IMR-90 (cell line): ENCODE measurements around the gene TANK. TPM values are rescaled to one million over a fixed set of nuclear protein-coding genes. Genes with fewer than 3 reads are reported as not detected.

Experiments used
- ATAC-seq: fragments of 200-7000 bp; cut with Tn5 transposase; 2 replicates; pipeline ENCODE4 v1.9.1; 2020; ENCODE audit warnings: low read depth, mild to moderate bottlenecking, moderate library complexity
- BruUV-seq: library from RNA; stranded (reverse); fragments of 400-500 nt; replicated peaks from 2 replicates; lab custom pipeline; 2021; lab: Mats Ljungman, UMichigan
- CTCF ChIA-PET: fragments of 300-600 bp; formaldehyde crosslinking; extraction: SDS; loops from one replicate; lab custom pipeline; 2021; ENCODE audit warnings: antibody characterized with exemption; lab: Yijun Ruan, JAX
- POLR2A ChIA-PET: fragments of 300-600 bp; sonication (Branson Sonifier 250); formaldehyde crosslinking; loops from one replicate; lab custom pipeline; 2022; ENCODE audit warnings: antibody characterized with exemption; ENCODE audit not compliant: unreplicated experiment; lab: Charles Lee
- DNase-seq: peaks from one replicate; pipeline ENCODE4 v3.0.0; 2013
- H2AFZ ChIP-seq: replicated peaks from 2 replicates; pipeline ENCODE3; 2013; ENCODE audit warnings: low read length, mild to moderate bottlenecking; ENCODE audit not compliant: poor library complexity
- H2AK5ac ChIP-seq: 2 replicates; pipeline ENCODE4 v1.6.1; 2013; ENCODE audit warnings: low read depth, low read length, inconsistent platforms
- H2AK9ac ChIP-seq: replicated peaks from 2 replicates; pipeline ENCODE3; 2013; ENCODE audit warnings: mild to moderate bottlenecking, low read depth, low read length, moderate library complexity; ENCODE audit not compliant: poor library complexity
- H2BK120ac ChIP-seq: 2 replicates; pipeline ENCODE4 v1.6.1; 2013; ENCODE audit warnings: low read depth, low read length, inconsistent platforms
- H2BK15ac ChIP-seq: 3 replicates; pipeline ENCODE4 v1.6.1; 2013; ENCODE audit warnings: low read depth, low read length, inconsistent platforms
- H2BK20ac ChIP-seq: 2 replicates; pipeline ENCODE4 v1.6.1; 2013; ENCODE audit warnings: low read depth, mild to moderate bottlenecking, inconsistent platforms, low read length, moderate library complexity
- H2BK5ac ChIP-seq: 2 replicates; pipeline ENCODE4 v1.6.1; 2013; ENCODE audit warnings: mild to moderate bottlenecking, low read depth, low read length, inconsistent platforms; ENCODE audit not compliant: poor library complexity, severe bottlenecking
- H3K14ac ChIP-seq: replicated peaks from 2 replicates; pipeline ENCODE4 v1.6.1; 2013; ENCODE audit warnings: low read depth, low read length, inconsistent platforms
- H3K18ac ChIP-seq: 2 replicates; pipeline ENCODE4 v1.6.1; 2013; ENCODE audit warnings: low read depth, low read length, control low read depth
- H3K23ac ChIP-seq: 2 replicates; pipeline ENCODE4 v1.6.1; 2013; ENCODE audit warnings: low read depth, low read length, inconsistent platforms
- H3K27ac ChIP-seq: 2 replicates; pipeline ENCODE4 v1.5.1; 2013; ENCODE audit warnings: mild to moderate bottlenecking, control low read depth, low read length; ENCODE audit not compliant: insufficient read depth
- H3K27me3 ChIP-seq: 2 replicates; pipeline ENCODE4 v1.6.1; 2013; ENCODE audit warnings: low read length; ENCODE audit not compliant: control insufficient read depth, insufficient read depth
- H3K36me3 ChIP-seq: 2 replicates; pipeline ENCODE4 v1.6.1; 2013; ENCODE audit warnings: low read length, mixed read lengths; ENCODE audit not compliant: control insufficient read depth, insufficient read depth
- H3K4ac ChIP-seq: 2 replicates; pipeline ENCODE4 v1.6.1; 2013; ENCODE audit warnings: low read depth, low read length, inconsistent platforms
- H3K4me1 ChIP-seq: 2 replicates; pipeline ENCODE4 v1.6.1; 2013; ENCODE audit warnings: low read length, mixed read lengths; ENCODE audit not compliant: control insufficient read depth, insufficient read depth
- H3K4me2 ChIP-seq: 2 replicates; pipeline ENCODE4 v1.6.1; 2013; ENCODE audit warnings: low read depth, mild to moderate bottlenecking, control low read depth, low read length, moderate library complexity
- H3K4me3 ChIP-seq: 2 replicates; pipeline ENCODE4 v1.5.1; 2013; ENCODE audit warnings: low read depth, mild to moderate bottlenecking, control low read depth, low read length, moderate library complexity; ENCODE audit not compliant: insufficient read depth
- H3K56ac ChIP-seq: 2 replicates; pipeline ENCODE4 v1.6.1; 2013; ENCODE audit warnings: low read length, inconsistent platforms; ENCODE audit not compliant: insufficient read depth; ENCODE audit errors: extremely low read depth
- H3K79me1 ChIP-seq, 2 experiments: 2 replicates each; pipeline ENCODE4 v1.6.1; 2013; ENCODE audit warnings: low read length in 2 of 2, inconsistent platforms in 1 of 2, low read depth in 1 of 2
- H3K9ac ChIP-seq: 2 replicates; pipeline ENCODE4 v1.6.1; 2013; ENCODE audit warnings: low read depth, low read length, control low read depth
- H3K9me1 ChIP-seq: 2 replicates; pipeline ENCODE4 v1.6.1; 2013; ENCODE audit warnings: low read length, inconsistent platforms; ENCODE audit not compliant: insufficient read depth
- H3K9me3 ChIP-seq: 2 replicates; pipeline ENCODE4 v1.6.1; 2013; ENCODE audit warnings: low read length; ENCODE audit not compliant: control insufficient read depth, insufficient read depth
- H4K20me1 ChIP-seq: 2 replicates; pipeline ENCODE4 v1.6.1; 2013; ENCODE audit warnings: low read length, inconsistent platforms; ENCODE audit not compliant: insufficient read depth
- H4K5ac ChIP-seq: 2 replicates; pipeline ENCODE4 v1.6.1; 2013; ENCODE audit warnings: mild to moderate bottlenecking, low read depth, low read length, control low read depth
- H4K8ac ChIP-seq, 2 experiments: 2 replicates each; pipeline ENCODE4 v1.6.1; 2013; ENCODE audit warnings: low read depth in 2 of 2, low read length in 2 of 2, control low read depth in 1 of 2, inconsistent platforms in 1 of 2
- H4K91ac ChIP-seq: 2 replicates; pipeline ENCODE4 v1.6.1; 2013; ENCODE audit warnings: low read depth, low read length, inconsistent platforms; ENCODE audit not compliant: insufficient read depth
- CEBPB ChIP-seq: IDR thresholded peaks from 2 replicates; pipeline ENCODE4 v1.6.1; 2012; ENCODE audit warnings: low read depth, low read length, improper control_type of control experiment
- WGBS, 2 experiments: methylation state at CpG; one replicate each; pipeline versions ENCODE4 v1.1.5 to v1.1.7; 2013; ENCODE audit warnings: missing lambda C conversion rate in 2 of 2; ENCODE audit not compliant: insufficient read length in 1 of 2; ENCODE audit errors: extremely low coverage in 2 of 2; 5-methylcytosine and 5-hydroxymethylcytosine counted together
- dilution Hi-C: fragments of 300-500 bp; cut with HindIII; formaldehyde crosslinking; loops from one replicate; pipeline ENCODE4 v1.14.3; 2018; ENCODE audit warnings: low sequenced_read_pairs; ENCODE audit not compliant: unreplicated experiment
- in situ Hi-C: fragments of 300-500 bp; cut with MboI; formaldehyde crosslinking; loops from 3 replicates; pipeline ENCODE4 v1.14.3; 2019; ENCODE audit warnings: low sequenced_read_pairs, inconsistent platforms, mixed read lengths
- intact Hi-C: fragments of 100-400 bp; cut with micrococcal nuclease; formaldehyde crosslinking; loops from 2 replicates; pipeline ENCODE4 v1.10.0; 2022
- polyA plus RNA-seq, 3 experiments: library from polyadenylated mRNA; depleted of rRNA; stranded (reverse); fragments of >200 nt; gene quantifications; 2 replicates each; pipeline ENCODE4 v1.2.3, GENCODE V29; 2012; ENCODE audit warnings: low replicate concordance in 1 of 3
- total RNA-seq: library from RNA; depleted of rRNA; stranded (reverse); fragments of >200 nt; gene quantifications from 2 replicates; pipeline ENCODE4 v1.2.3, GENCODE V29; 2012

TANK gene
- total and polyA plus RNA-seq, 2 of the 4 experiments (the other 2 are of a cell fraction) = 25.4 to 41.9 TPM

DNA sequence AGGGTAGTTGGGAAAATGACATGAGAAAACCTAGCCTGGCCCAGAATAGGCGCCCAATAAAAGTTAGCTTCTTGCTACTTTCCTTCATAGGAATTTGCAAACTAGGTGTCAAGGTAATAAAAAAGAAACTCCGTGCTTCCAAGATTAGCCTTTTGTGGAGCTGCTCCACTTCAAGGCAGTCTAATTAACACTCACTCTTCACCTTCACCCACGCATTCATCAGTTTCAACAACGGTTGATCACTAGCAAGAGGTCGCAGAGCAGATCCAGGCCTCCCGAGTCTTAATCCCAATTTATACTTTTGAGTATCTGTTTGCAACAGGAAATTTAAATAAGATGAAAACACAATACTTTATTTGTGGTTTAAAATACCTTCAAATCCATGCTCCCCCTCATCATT lies 39.5 kb upstream of the TANK start:
- POLR2A ChIA-PET = no interaction called here
- in situ Hi-C loops = no loop called here
- DNase-seq = no peak
- peaks cover 7% of the 10 kb centered on the region; the same call in 1 of the 2 replicates for H3K9me1 ChIP-seq
- H3K79me1 ChIP-seq = no peaks in the 10 kb centered on the region
- no peaks in the 10 kb centered on the region for H4K20me1 ChIP-seq
- H3K27me3 ChIP-seq = no peaks in the 10 kb centered on the region
- no peaks in the 10 kb centered on the region for H3K9me3 ChIP-seq
- H3K36me3 ChIP-seq = no peaks in the 10 kb centered on the region
- H3K23ac ChIP-seq = no peak overlapping the region
- intact Hi-C loops = no loop called here
- no peak overlapping the region for H3K14ac ChIP-seq
- CTCF ChIA-PET = interaction anchor here (0.6 kb wide), 1 partner anchor 57 kb away, joined by 3 read pairs; no protein-coding TSS in a partner anchor
- ATAC-seq = no peak
- H3K18ac ChIP-seq = no peak overlapping the region
- no peak overlapping the region for H3K9ac ChIP-seq
- no peak overlapping the region for H4K5ac ChIP-seq
- no peak overlapping the region for H3K4me2 ChIP-seq
- no peak overlapping the region for H4K8ac ChIP-seq
- no peak overlapping the region for H2AK5ac ChIP-seq
- H2BK20ac ChIP-seq = no peak overlapping the region
- no peak overlapping the region for H2BK120ac ChIP-seq
- no peak for TF ChIP-seq CEBPB
- peak overlapping the region; percentile 62 for H2AFZ ChIP-seq
- H3K4ac ChIP-seq = no peak overlapping the region
- no peak overlapping the region for H4K91ac ChIP-seq
- no peak overlapping the region for H3K4me3 ChIP-seq
- no peak overlapping the region for H2AK9ac ChIP-seq
- H2BK15ac ChIP-seq = no peak overlapping the region; the same call in 2 of the 3 replicates
- H3K56ac ChIP-seq = no peak overlapping the region
- dilution Hi-C loops = no loop called here
- no TSS peak for BruUV-seq
- no peak overlapping the region for H2BK5ac ChIP-seq
- WGBS, 2 experiments = no CpG with 5 or more reads among the region's 6 CpGs
- H3K4me1 ChIP-seq = peaks cover 11% of the 10 kb centered on the region; the same call in 1 of the 2 replicates
- no peak overlapping the region for H3K27ac ChIP-seq
